GM03348 (cell line): ENCODE results near the gene ZKSCAN1.

Experiments used
- DNase-seq: peaks from one replicate; pipeline ENCODE4 v3.0.0; 2012; ENCODE audit warnings: low spot score

The ZKSCAN1 gene

DNA sequence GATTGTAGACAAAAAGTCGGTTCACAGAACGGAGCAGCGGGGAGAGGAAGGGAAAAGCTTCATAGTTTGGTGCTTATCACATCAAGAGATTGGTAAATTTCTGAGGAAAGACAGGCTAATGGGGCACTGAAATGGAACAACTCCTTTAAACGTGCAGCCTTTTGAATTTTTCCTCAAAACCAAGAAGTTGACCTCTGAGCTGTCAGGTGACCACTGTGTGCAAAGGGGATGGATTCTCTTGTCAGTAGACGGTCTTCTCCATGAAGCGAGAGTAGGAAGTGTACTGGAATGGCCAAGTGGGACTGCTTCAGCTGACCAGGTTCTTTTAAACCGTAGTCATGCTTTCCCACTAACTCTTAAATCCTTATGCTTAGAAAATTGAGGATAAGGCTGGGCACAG is 22.9 kb downstream of the ZKSCAN1 start:
- DNase-seq, result no peak

- no peak for DNase-seq
These were observed 25.2 kb downstream of the ZKSCAN1 start for GRCh38 chr7:100040575-100040974.

DNA sequence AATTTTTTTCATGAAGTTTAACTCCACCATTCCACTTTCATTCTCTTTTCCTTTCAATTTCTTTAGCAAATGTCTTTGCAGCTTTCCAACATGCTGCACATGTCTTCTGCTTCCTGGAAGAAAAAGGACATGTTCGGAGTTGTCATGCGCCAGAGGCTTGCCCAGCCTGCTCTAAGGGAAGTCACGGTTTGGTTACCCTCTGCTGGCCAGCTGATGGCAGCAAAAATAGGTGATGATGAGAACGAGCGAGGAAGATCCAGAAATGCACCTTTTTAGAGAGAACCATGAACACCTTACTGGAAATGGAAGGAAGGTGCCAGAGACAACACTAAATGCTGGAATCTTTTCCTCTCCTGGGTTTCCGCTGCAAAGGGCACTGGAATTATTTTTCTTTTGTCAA is 29.3 kb downstream of the ZKSCAN1 start:
- no peak for DNase-seq

GRCh38 chr7:100048680-100049079 is 33.3 kb downstream of the ZKSCAN1 start:
- no peak for DNase-seq

DNA sequence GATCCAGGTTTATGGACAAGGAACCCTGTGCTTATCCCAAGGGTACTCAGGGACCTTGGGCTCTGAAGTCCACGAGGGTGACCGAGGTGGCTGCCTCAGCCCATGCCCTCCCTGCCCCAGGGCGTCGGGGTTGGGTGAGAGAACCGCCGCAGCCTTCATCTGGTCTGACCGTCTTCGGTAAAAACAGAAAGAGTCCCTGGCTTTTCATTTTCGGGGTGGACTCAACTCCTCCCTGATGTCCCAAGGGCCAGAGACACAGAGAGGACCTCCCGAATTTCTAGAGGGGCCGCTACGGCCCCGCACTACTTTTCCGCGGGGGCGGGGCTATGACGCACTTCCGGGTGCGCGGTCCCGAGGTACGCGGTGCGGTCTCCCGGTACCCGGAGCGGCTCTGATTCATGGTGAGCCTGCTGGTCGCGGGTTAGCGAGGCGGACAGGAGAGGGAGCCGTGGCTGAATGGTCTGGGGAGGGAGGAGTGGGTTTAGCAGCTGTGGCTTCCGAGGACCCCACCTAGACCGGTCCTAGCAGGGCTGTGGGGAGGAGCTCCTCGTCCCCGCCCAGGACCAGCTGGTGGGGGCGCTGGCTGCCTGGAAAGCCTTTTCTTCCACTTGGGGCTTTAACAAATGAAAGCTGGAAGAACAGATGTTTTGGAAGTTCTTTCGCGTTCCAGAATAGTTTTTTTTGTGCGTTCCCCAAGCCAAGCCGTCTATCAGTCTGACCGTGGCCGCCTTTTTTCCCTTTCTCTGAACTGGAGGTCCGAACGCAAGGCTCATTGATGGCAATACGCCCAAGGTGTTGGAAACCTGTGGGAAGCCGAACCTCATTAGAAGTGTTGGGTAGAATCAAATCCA is 34.3 kb downstream of the ZKSCAN1 start, which contains the start of gene ZSCAN21:
TSS of gene ZSCAN21 (plus strand) at position 334 of the 851 bp plus-strand sequence. CDS start 7,233 bp downstream, outside the sequence.
- peak; percentile 95 for DNase-seq

GRCh38 chr7:100051611-100052010 is 36.2 kb downstream of the ZKSCAN1 start:
- no peak for DNase-seq

DNA sequence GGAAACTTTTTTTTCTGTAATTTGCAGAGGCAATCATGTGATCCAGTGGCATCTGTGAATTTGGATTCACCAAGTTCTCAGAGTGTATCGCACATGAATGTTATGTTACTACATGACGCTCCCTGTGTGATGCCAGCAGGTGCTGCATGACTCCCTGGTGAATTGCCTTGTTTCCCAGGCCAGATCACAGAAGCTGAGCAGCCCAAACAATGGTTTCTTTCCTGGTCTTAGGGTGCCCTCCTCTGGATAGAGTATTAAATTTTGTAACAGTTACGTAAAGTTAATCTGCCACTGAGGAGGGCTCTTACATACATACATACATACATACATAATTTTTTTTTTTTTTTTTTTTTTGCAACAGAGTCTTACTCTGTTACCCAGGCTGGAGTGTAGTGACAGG is 37.8 kb downstream of the ZKSCAN1 start:
- peak; percentile 75 for DNase-seq

GRCh38 chr7:100057006-100057405 is 41.6 kb downstream of the ZKSCAN1 start:
- DNase-seq, result no peak

DNA sequence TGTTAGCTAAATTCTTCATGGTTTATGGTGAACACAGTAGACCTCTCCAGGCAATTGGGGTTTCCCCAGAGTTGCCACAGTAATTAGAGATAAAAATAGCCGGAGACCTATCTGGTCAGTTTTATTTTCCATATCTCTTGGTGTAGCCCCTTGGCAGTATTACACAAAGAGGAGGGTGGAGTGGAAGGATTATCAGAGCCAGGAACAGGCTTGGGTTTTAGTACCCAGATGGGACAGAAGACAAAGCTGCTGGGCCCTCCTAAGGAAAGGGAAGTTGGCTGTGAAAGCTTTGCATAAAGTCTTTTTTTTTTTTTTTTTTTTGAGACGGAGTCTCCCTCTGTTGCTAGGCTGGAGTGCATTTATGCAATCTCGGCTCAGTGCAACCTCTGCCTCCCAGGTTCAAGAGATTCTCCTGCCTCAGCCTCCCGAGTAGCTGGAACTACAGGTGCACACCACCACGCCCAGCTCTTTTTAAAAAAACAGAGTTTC is 43.9 kb downstream of the ZKSCAN1 start:
- DNase-seq, result no peak

DNA sequence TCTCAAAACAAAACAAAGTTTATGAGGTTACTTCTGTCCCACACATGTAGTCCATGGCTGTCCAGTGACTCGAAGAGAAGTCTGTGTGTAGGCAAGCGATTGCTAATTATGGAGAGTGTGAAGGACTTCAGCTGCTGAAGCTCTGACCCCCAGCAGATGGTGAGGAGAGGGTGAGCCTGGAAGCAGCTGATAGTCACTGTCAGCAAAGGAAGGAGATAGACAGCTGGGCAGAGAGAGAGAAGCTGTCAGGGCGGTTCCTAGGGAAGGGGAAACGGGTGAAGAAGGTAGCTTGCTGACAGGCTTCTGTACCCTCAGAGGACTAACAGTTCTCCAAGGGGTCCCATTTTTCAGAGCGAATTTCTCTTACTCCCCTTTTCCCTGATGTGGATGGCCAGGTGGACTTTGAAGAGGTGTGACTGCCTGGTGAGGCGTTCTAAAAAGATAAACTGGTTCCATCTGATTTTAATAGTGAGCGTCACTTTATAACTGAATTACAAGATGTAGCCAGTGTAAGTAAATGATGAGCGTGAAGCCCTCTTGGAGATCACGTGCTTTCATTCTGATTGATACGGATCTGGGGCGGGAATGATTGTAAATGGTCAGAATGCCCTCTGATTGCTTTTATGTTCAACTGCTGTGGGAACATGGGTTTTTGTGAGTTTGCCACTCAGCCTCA is 46.3 kb downstream of the ZKSCAN1 start:
- no peak for DNase-seq

GRCh38 chr7:100063376-100063775 is 48.0 kb downstream of the ZKSCAN1 start:
- no peak for DNase-seq

- no peak for DNase-seq
These were observed 48.8 kb downstream of the ZKSCAN1 start for GRCh38 chr7:100064162-100064561.

- DNase-seq, result peak; percentile 58
These were observed 50.2 kb downstream of the ZKSCAN1 start for GRCh38 chr7:100065452-100066186.

GRCh38 chr7:100066953-100067352 is 51.6 kb downstream of the ZKSCAN1 start:
- DNase-seq, result no peak

DNA sequence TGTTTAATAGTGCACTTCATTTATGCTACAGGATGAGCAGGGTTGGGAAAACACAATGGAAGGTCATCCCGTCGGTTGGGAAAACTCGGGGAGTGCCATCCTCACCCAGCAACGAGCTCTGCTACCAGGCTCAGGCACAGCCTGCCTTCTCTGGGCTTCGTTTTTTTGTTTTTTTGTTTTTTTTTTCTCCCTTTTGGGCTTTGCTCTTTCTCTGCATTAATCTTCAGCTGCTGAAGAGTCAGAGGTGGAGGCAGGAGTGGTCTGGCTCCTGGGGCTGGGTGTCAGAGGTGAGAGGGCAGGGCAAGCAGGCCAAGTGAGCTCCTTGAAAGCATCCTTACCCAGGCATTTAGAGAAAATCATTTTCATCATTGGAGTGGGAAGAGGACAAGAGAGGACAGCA is 54.6 kb downstream of the ZKSCAN1 start:
- no peak for DNase-seq

- no peak for DNase-seq
These were observed 55.8 kb downstream of the ZKSCAN1 start for GRCh38 chr7:100071018-100071723.

DNA sequence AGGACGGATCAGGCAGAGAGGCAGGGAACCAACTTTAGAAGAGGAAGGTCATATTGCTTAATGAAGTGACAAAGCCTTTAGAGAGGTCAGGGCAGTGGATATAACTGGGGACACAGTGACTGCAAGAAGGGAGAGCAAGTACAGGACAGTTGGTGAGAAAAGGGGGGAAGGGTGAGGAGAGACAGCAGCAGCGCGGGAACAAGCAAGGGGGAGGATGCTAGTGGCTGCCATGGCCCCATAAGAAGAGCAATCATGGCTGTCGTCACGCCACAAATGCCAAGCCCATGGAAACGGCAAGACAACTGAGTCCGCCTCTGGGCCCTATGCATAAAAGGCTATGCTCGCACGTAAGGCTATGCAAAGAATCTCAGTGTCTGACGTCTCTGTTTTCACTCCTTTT is 57.1 kb downstream of the ZKSCAN1 start:
- DNase-seq, result no peak

DNA sequence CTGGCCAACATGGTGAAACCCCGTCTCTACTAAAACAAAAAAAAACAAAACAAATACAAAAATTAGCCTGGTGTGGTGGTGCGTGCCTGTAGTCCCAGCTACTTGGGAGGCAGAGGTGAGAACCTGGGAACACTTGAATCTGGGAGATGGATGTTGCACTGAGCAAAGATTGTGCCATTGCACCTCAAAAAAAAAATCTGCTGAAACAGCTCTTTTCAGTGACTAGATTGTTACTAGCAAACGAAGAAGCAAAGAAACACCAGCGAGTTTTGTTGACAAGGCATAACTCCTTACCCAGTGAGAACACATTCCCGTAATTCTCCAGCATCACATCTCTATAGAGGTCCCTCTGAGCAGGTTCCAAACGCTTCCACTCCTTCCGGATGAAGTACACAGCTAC is 59.4 kb downstream of the ZKSCAN1 start:
- DNase-seq, result no peak

GRCh38 chr7:100075418-100075817 is 60.0 kb downstream of the ZKSCAN1 start:
- no peak for DNase-seq

- no peak for DNase-seq
These were observed 61.8 kb downstream of the ZKSCAN1 start for GRCh38 chr7:100077205-100077604.

GRCh38 chr7:100079024-100079560 is 63.7 kb downstream of the ZKSCAN1 start:
- DNase-seq, result no peak
